SK-N-SH (cell line): ENCODE results near the gene ACTR2. TPM values are rescaled to one million over a fixed set of nuclear protein-coding genes. Genes with fewer than 3 reads are reported as not detected.

Experiments used
- CTCF ChIA-PET: fragments of 300-600, 350-600 bp; formaldehyde crosslinking; extraction: SDS; loops from one replicate; lab custom pipeline; 2021; lab: Yijun Ruan, JAX
- POLR2A ChIA-PET: fragments of 350-600 bp; sonication (Branson Sonifier 250); formaldehyde crosslinking; extraction: SDS; loops from one replicate; lab custom pipeline; 2020; ENCODE audit warnings: antibody characterized with exemption, inconsistent platforms; lab: Yijun Ruan, JAX
- DNase-seq: peaks from one replicate; pipeline ENCODE4 v3.0.0; 2012
- H2AFZ ChIP-seq: fragments of 200-600 bp; sonication (generic); 2 replicates; pipeline ENCODE4 v1.8.1; 2016; ENCODE audit warnings: antibody characterized with exemption, mild to moderate bottlenecking, low read depth
- H3F3A ChIP-seq: fragments of 200-600 bp; sonication (generic); replicated peaks from 2 replicates; pipeline ENCODE3; 2016; ENCODE audit warnings: antibody characterized with exemption, mild to moderate bottlenecking; ENCODE audit not compliant: insufficient read depth
- H3K27ac ChIP-seq, 2 experiments: fragments of 200-500 bp in 1 of 2; fragments of 200-600 bp in 1 of 2; sonication (Bioruptor generic) in 1 of 2; sonication (generic), shearing (Covaris generic) in 1 of 2; 2 replicates each; pipeline versions ENCODE4 v1.5.1 to v1.6.1; 2014 to 2016; ENCODE audit warnings: low read depth in 2 of 2, inconsistent platforms in 1 of 2, low read length in 1 of 2, mild to moderate bottlenecking in 1 of 2, mixed read lengths in 1 of 2
- H3K27me3 ChIP-seq: fragments of 200-600 bp; sonication (generic), shearing (Covaris generic); 2 replicates; pipeline ENCODE4 v1.6.1; 2016; ENCODE audit warnings: mixed run types; ENCODE audit not compliant: insufficient read depth
- H3K36me3 ChIP-seq, 2 experiments: fragments of 200-500 bp in 1 of 2; fragments of 200-600 bp in 1 of 2; sonication (Bioruptor generic) in 1 of 2; sonication (generic) in 1 of 2; replicated peaks in 1 of 2; 2 replicates each; pipeline versions ENCODE3 to v1.5.1; 2014 to 2016; ENCODE audit warnings: low read length in 1 of 2, mild to moderate bottlenecking in 1 of 2; ENCODE audit not compliant: insufficient read depth in 2 of 2, control insufficient read depth in 1 of 2
- H3K4me1 ChIP-seq, 2 experiments: fragments of 200-500 bp in 1 of 2; fragments of 200-600 bp in 1 of 2; sonication (Bioruptor generic) in 1 of 2; sonication (generic), shearing (Covaris generic) in 1 of 2; 2 replicates each; pipeline versions ENCODE4 v1.5.1 to v1.6.1; 2014 to 2016; ENCODE audit warnings: low read depth in 1 of 2, low read length in 1 of 2, mixed run types in 1 of 2; ENCODE audit not compliant: insufficient read depth in 2 of 2, control insufficient read depth in 1 of 2
- H3K4me2 ChIP-seq: fragments of 200-600 bp; sonication (generic), shearing (Covaris generic); 2 replicates; pipeline ENCODE4 v1.6.1; 2017; ENCODE audit warnings: mixed run types
- H3K4me3 ChIP-seq, 2 experiments: fragments of 200-500 bp in 1 of 2; fragments of 200-600 bp in 1 of 2; sonication (Bioruptor generic) in 1 of 2; sonication (generic), shearing (Covaris generic) in 1 of 2; 2 replicates each; pipeline versions ENCODE4 v1.5.1 to v1.8.1; 2014 to 2016; ENCODE audit warnings: low read depth in 2 of 2, inconsistent platforms in 1 of 2, low read length in 1 of 2, mild to moderate bottlenecking in 1 of 2, mixed read lengths in 1 of 2, moderate library complexity in 1 of 2
- H3K79me2 ChIP-seq: fragments of 200-600 bp; sonication (generic); 2 replicates; pipeline ENCODE4 v1.8.1; 2017; ENCODE audit warnings: mild to moderate bottlenecking; ENCODE audit not compliant: insufficient read depth
- H3K9ac ChIP-seq: fragments of 200-600 bp; sonication (generic); 2 replicates; pipeline ENCODE4 v1.6.1; 2017; ENCODE audit warnings: mixed run types
- H3K9me2 ChIP-seq: fragments of 200-600 bp; sonication (generic); 2 replicates; pipeline ENCODE4 v1.6.1; 2017; ENCODE audit warnings: mixed run types
- H3K9me3 ChIP-seq: fragments of 200-600 bp; sonication (generic); 2 replicates; pipeline ENCODE4 v1.6.1; 2017; ENCODE audit warnings: mixed run types, mild to moderate bottlenecking, moderate library complexity
- H4K20me1 ChIP-seq: fragments of 200-600 bp; sonication (generic); 2 replicates; pipeline ENCODE4 v1.6.1; 2017; ENCODE audit warnings: mild to moderate bottlenecking, mixed run types; ENCODE audit not compliant: insufficient read depth
- CTCF ChIP-seq: fragments of 200-600 bp; sonication (generic); IDR thresholded peaks from 2 replicates; pipeline ENCODE4 v1.6.1; 2017; ENCODE audit warnings: antibody characterized with exemption, mild to moderate bottlenecking, moderate library complexity
- EZH2phosphoT487 ChIP-seq: fragments of 200-600 bp; sonication (generic); IDR thresholded peaks from 2 replicates; pipeline ENCODE4 v1.6.1; 2017; ENCODE audit warnings: low read depth, mixed run types, mild to moderate bottlenecking, antibody characterized with exemption, moderate library complexity, borderline replicate concordance
- FOXM1 ChIP-seq: IDR thresholded peaks from 2 replicates; pipeline ENCODE4 v1.4.0; 2012; ENCODE audit warnings: low read depth, mild to moderate bottlenecking
- MXI1 ChIP-seq: IDR thresholded peaks from 2 replicates; pipeline ENCODE4 v1.6.1; 2012; ENCODE audit warnings: mild to moderate bottlenecking, low read depth, low read length, improper control_type of control experiment
- NFIC ChIP-seq: IDR thresholded peaks from 2 replicates; pipeline ENCODE4 v1.4.0; 2012; ENCODE audit warnings: borderline replicate concordance
- NRF1 ChIP-seq: IDR thresholded peaks from 2 replicates; pipeline ENCODE4 v1.6.1; 2012; ENCODE audit warnings: low read depth, mild to moderate bottlenecking, low read length
- PBX3 ChIP-seq: IDR thresholded peaks from 2 replicates; pipeline ENCODE4; 2012
- POLR2AphosphoS5 ChIP-seq: IDR thresholded peaks from 2 replicates; pipeline ENCODE4 v1.6.1; 2012; ENCODE audit warnings: low read depth, low read length
- RAD21 ChIP-seq: IDR thresholded peaks from 2 replicates; pipeline ENCODE4 v1.6.1; 2012; ENCODE audit warnings: mild to moderate bottlenecking, low read length
- REST ChIP-seq: IDR thresholded peaks from 2 replicates; pipeline ENCODE4 v1.6.1; 2012; ENCODE audit warnings: mild to moderate bottlenecking, low read depth, low read length, moderate library complexity
- ZBTB33 ChIP-seq: IDR thresholded peaks from 2 replicates; pipeline ENCODE4 v1.4.0; 2012; ENCODE audit warnings: low read depth, borderline replicate concordance
- WGBS: methylation state at CpG from one replicate; pipeline ENCODE4 v1.1.6; 2017; ENCODE audit warnings: low lambda C conversion rate; 5-methylcytosine and 5-hydroxymethylcytosine counted together
- polyA plus RNA-seq, 3 experiments: library from polyadenylated mRNA; depleted of rRNA; stranded (reverse); fragments of >200 nt; gene quantifications; 2 replicates each; pipeline ENCODE4 v1.2.3, GENCODE V29; 2012
- TF ChIP-seq, protein P1 (sequence below): IDR thresholded peaks from 2 replicates; pipeline ENCODE4 v1.4.0; 2012; ENCODE audit warnings: low read depth, borderline replicate concordance
- TF ChIP-seq, protein P2 (sequence below): fragments of 150-350 bp; IDR thresholded peaks from 2 replicates; pipeline ENCODE4 v1.6.1; 2017; ENCODE audit warnings: antibody characterized with exemption, low read length, low read depth, borderline replicate concordance

Gene ACTR2
- polyA plus RNA-seq, 1 of the 3 experiments (the other 2 are of a cell fraction): 53.0 TPM

DNA sequence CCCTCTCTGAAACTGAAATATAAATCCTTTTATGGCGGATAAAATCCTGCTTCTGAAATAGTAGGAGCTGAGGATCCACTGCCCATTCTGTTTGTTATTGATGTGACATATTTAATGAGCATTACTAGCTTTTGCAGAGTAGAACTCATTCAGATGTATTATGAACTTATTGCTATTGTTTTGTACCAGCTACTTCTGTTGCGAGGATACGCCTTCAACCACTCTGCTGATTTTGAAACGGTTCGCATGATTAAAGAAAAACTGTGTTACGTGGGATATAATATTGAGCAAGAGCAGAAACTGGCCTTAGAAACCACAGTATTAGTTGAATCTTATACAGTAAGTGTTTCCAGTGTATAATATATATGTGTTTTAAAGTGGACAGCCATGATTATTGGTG, 27.7 kb downstream of the ACTR2 start (continued):
- TF ChIP-seq REST (no peak), EZH2phosphoT487 (no peak), NFIC (no peak)

- WGBS: 96% methylated on average over 1 of the region's 1 CpG
- H3K79me2 ChIP-seq: peaks cover 94% of the 10 kb centered on the region
- H3K27ac ChIP-seq: no peak overlapping the region
- DNase-seq: no peak
- no peak overlapping the region for H3K4me2 ChIP-seq
- no peaks in the 10 kb centered on the region for H3K27me3 ChIP-seq
- no peak overlapping the region for H2AFZ ChIP-seq
- no peaks in the 10 kb centered on the region for H3K9me2 ChIP-seq
- H3F3A ChIP-seq: peaks cover 46% of the 10 kb centered on the region
- TF ChIP-seq RAD21 (peak; percentile 34; the same call in 1 of the 2 replicates), MXI1 (no peak), NRF1 (no peak), ZBTB33 (no peak), NFIC (no peak), POLR2AphosphoS5 (no peak), CTCF (peak; percentile 32), FOXM1 (no peak), EZH2phosphoT487 (no peak), PBX3 (no peak)
- TF ChIP-seq, protein P1, sequence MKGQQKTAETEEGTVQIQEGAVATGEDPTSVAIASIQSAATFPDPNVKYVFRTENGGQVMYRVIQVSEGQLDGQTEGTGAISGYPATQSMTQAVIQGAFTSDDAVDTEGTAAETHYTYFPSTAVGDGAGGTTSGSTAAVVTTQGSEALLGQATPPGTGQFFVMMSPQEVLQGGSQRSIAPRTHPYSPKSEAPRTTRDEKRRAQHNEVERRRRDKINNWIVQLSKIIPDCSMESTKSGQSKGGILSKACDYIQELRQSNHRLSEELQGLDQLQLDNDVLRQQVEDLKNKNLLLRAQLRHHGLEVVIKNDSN: no peak
- TF ChIP-seq, protein P2, sequence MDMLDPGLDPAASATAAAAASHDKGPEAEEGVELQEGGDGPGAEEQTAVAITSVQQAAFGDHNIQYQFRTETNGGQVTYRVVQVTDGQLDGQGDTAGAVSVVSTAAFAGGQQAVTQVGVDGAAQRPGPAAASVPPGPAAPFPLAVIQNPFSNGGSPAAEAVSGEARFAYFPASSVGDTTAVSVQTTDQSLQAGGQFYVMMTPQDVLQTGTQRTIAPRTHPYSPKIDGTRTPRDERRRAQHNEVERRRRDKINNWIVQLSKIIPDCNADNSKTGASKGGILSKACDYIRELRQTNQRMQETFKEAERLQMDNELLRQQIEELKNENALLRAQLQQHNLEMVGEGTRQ: no peak
- ChIA-PET POLR2A (no interaction called here), CTCF (interaction anchor here (0.8 kb wide), 1 partner anchor 9 kb away, joined by 3 read pairs; no protein-coding TSS in a partner anchor)
- H3K9ac ChIP-seq: no peak overlapping the region
- H3K9me3 ChIP-seq: no peaks in the 10 kb centered on the region
- H3K4me3 ChIP-seq: no peak overlapping the region
- H4K20me1 ChIP-seq: peaks cover 31% of the 10 kb centered on the region
- peaks cover 28 to 74% of the 10 kb centered on the region in 2 experiments for H3K36me3 ChIP-seq
- H3K4me1 ChIP-seq: peaks cover 0 to 13% of the 10 kb centered on the region in 2 experiments; a peak in 1 of 4 replicates
Measured at GRCh38 chr2:65256054-65256453, 28.4 kb downstream of the ACTR2 start.
